GM23248 (cell line): ENCODE measurements around the gene AP3B1.

Source experiments
- EZH2 ChIP-seq: fragments of 200-600 bp; sonication (generic); IDR thresholded peaks from 2 replicates; pipeline ENCODE4 v1.6.1; 2018; ENCODE audit warnings: antibody characterized with exemption, mild to moderate bottlenecking; ENCODE audit not compliant: insufficient read depth, poor library complexity, severe bottlenecking
- EZH2phosphoT487 ChIP-seq: fragments of 200-600 bp; sonication (generic); IDR thresholded peaks from 2 replicates; pipeline ENCODE4 v1.6.1; 2018; ENCODE audit warnings: antibody characterized with exemption, moderate library complexity, mild to moderate bottlenecking, low read depth; ENCODE audit not compliant: insufficient read depth

GRCh38 chr5:77963795-77964194, 330.7 kb downstream of the AP3B1 start:
- no peak for TF ChIP-seq EZH2
- no peak for TF ChIP-seq EZH2phosphoT487
